AG04450 (cell line): ENCODE data around the gene SORBS2. TPM values are rescaled to one million over a fixed set of nuclear protein-coding genes. Genes with fewer than 3 reads are reported as not detected.
"Not testable (repeated sequence)": the region's sequence is repeated elsewhere in the genome, so short reads cannot be mapped to it uniquely, and the experiment has no call there.

ENCODE experiments used
- CTCF ChIA-PET: fragments of 300-600, 350-600 bp; formaldehyde crosslinking; extraction: SDS; loops from one replicate; lab custom pipeline; 2022; ENCODE audit warnings: antibody characterized with exemption, inconsistent platforms; lab: Charles Lee
- POLR2A ChIA-PET: fragments of 350-600 bp; formaldehyde crosslinking; extraction: SDS; loops from one replicate; lab custom pipeline; 2021; ENCODE audit warnings: antibody characterized with exemption, inconsistent platforms; lab: Yijun Ruan, JAX
- DNase-seq: peaks from one replicate; pipeline ENCODE4 v3.0.0-alpha.2; 2011; ENCODE audit warnings: low read depth, low spot score
- H3K27ac ChIP-seq: one replicate; pipeline ENCODE4 v1.5.1; 2012; ENCODE audit warnings: low read depth, low read length, control low read depth
- H3K27me3 ChIP-seq: one replicate; pipeline ENCODE4 v1.6.0; 2012; ENCODE audit warnings: low read length; ENCODE audit not compliant: control insufficient read depth, insufficient read depth
- H3K4me3 ChIP-seq: 2 replicates; pipeline ENCODE4 v1.5.1; 2011; ENCODE audit warnings: mild to moderate bottlenecking, low read depth, low read length, control low read depth
- H3K9me3 ChIP-seq: 2 replicates; pipeline ENCODE4 v1.5.1; 2012; ENCODE audit warnings: low read length; ENCODE audit not compliant: control insufficient read depth, insufficient read depth
- CTCF ChIP-seq: IDR thresholded peaks from 2 replicates; pipeline ENCODE4 v1.5.1; 2011; ENCODE audit warnings: low read depth, low read length, control low read depth, inconsistent platforms
- polyA plus RNA-seq: library from polyadenylated mRNA; depleted of rRNA; stranded (reverse); fragments of >200 nt; gene quantifications from 2 replicates; pipeline ENCODE4 v1.2.3, GENCODE V29; 2011

Gene SORBS2
- polyA plus RNA-seq, 1 experiment: not detected

DNA sequence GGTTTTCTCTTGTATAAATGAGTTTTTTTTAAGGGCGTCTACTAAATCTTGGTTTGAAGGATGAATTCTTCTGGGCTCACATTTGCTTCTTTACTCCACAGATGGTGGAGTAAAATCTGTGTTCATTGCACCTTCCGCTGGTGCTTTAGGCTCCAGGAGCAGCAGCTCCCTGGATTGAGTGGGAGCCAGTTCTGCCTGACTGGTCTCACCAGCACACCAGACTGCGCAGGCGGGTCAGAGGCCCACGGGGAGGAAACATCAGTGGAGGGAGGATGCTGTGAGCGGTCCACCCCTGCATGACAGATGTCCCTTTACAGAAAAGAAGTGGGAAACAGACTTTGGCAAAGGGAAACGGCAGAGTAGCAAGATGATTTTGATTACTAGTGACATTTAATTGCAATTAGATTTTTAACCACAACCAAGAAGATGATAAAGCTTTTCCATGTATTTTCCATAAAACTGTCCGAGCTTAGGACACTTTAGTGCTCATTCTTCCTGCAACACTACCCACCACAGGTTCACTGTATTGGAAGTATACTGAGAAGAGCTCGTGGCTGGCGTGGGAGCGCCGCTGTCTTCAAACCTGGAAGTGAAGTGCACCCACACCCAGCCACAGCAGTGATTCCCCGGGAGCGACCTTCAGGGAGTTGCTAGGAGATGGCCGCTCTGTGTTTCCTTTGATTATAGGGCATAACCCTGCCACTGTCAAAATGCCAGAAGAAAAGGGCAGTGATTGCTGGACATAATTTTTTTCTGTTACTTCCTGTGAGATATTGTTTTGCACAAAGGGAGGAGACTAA is 95.2 kb downstream of the SORBS2 start:
- ChIA-PET POLR2A (no interaction called here), CTCF (no interaction called here)
- TF ChIP-seq CTCF: no peak
- H3K9me3 ChIP-seq: no peaks in the 10 kb centered on the region
- DNase-seq: no peak
- H3K27ac ChIP-seq: no peak overlapping the region
- H3K4me3 ChIP-seq: no peak overlapping the region
- H3K27me3 ChIP-seq: peaks cover 5% of the 10 kb centered on the region

GRCh38 chr4:185716141-185716551 is 95.8 kb downstream of the SORBS2 start:
- DNase-seq: no peak
- H3K9me3 ChIP-seq: no peaks in the 10 kb centered on the region
- CTCF ChIA-PET: no interaction called here

DNA sequence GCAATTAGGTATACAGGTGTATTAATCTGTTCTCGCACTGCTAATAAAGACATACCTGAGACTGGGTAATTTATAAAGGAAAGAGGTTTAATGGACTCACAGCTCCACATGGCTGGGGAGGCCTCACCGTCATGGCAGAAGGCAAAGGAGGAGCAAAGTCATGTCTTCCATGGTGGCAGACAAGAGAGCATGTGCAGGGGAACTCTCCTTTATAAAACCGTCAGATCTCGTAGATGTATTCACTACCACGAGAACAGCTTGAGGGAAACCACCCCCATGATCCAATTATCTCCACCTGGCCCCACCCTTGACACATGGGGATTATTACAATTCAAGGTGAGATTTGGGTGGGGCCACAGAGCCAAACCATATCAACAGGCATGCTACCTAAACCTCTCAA is 97.5 kb downstream of the SORBS2 start:
- H3K9me3 ChIP-seq, H3K27ac ChIP-seq, H3K4me3 ChIP-seq, H3K27me3 ChIP-seq, DNase-seq, POLR2A ChIA-PET, CTCF ChIA-PET: not testable (repeated sequence)

More at GRCh38 chr4:185716141-185716551, 95.8 kb downstream of the SORBS2 start:
- H3K27ac ChIP-seq: no peak overlapping the region
- H3K27me3 ChIP-seq: peaks cover 5% of the 10 kb centered on the region
- TF ChIP-seq CTCF: no peak
- no peak overlapping the region for H3K4me3 ChIP-seq
- POLR2A ChIA-PET: no interaction called here

DNA sequence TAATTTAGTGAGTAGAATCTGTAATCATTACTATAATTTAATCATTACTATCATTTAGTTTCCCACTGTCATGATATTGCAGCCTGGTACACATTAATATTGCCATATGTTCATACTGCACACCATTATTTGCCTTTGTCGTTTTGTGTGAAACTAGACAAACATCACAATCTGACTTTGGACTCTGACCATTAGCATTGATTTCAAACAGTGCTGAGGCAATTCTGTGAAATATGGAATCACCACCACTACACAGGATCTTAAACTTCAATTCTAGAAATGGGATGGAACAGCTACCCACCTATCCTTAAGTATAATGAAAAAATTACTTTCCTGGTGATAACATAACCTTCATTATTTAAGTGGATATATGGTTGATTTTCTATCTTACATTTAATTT is 98.3 kb downstream of the SORBS2 start:
- no peak for DNase-seq
- TF ChIP-seq CTCF: no peak
- H3K9me3 ChIP-seq: no peaks in the 10 kb centered on the region
- no peak overlapping the region for H3K4me3 ChIP-seq
- no peak overlapping the region for H3K27ac ChIP-seq
- ChIA-PET CTCF (interaction anchor here (0.9 kb wide), 1 partner anchor 194 kb away, joined by 3 read pairs; no protein-coding TSS in a partner anchor), POLR2A (no interaction called here)
- H3K27me3 ChIP-seq: peaks cover 2% of the 10 kb centered on the region

DNA sequence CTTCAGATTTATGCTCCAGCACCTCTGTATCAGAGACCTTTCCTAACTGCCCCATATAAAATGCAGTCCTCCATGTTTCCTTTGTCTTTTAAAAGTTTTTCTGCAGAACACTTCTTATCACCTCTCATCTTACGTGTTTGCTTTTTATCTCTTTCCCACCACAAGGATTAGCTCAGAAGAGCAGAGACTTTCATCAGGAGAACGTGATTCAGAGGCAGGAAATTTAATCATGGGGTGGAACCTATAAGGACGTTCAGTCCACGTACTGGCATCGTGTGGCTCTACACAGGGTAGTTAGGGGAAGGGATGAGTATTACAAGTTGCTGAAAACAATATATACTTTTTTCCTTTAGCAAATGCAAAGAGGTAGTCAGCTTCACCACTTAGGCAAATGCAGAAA is 98.7 kb downstream of the SORBS2 start:
- DNase-seq: no peak
- Histone ChIP-seq H3K27ac (no peak overlapping the region), H3K9me3 (no peaks in the 10 kb centered on the region), H3K4me3 (no peak overlapping the region), H3K27me3 (peaks cover 2% of the 10 kb centered on the region)
- ChIA-PET POLR2A (no interaction called here), CTCF (interaction anchor here (0.9 kb wide), 1 partner anchor 194 kb away, joined by 3 read pairs; no protein-coding TSS in a partner anchor)
- TF ChIP-seq CTCF: no peak
